ENCODE data around the gene TNS3. TPM values are rescaled to one million over a fixed set of nuclear protein-coding genes. Genes with fewer than 3 reads are reported as not detected.

The TNS3 gene
- total RNA-seq, 1 experiment from 2014 or later = 9.5 TPM

DNA sequence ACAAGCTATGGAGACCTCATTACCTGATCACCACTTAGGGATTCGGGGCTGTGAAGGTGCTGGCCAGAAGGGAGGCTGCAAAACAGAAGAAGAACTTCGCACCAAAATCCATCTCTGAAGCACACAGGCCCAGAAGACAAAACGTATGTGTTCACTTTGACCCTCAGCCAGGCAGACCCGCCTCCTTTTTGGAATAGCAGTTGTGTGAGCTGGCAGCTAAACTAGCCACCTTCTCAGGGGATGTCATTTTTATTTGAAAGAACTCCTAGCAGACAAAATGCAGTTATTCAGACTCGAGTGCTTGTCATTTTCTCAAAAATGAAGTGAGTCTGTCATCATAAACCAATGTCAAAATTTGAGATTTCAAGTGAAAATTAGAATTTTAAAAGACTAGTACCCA lies 71.7 kb downstream of the TNS3 start:
- H3K56ac ChIP-seq (ENCODE audit: insufficient read length, low read depth, low read length) = no peak overlapping the region
- no peaks in the 10 kb centered on the region for H3K23me2 ChIP-seq (ENCODE audit: insufficient read length, low read depth, low read length, poor library complexity, severe bottlenecking)
- no peak overlapping the region for H3K27ac Mint-ChIP-seq
- no peak overlapping the region for H2BK5ac ChIP-seq (ENCODE audit: insufficient read length, low read length)
- WGBS (ENCODE audit: extremely low coverage, insufficient read length, low lambda C conversion rate) = no CpG with 5 or more reads among the region's 5 CpGs
- no peak overlapping the region for H2BK15ac ChIP-seq (ENCODE audit: low read depth, low read length)
- H3K79me2 ChIP-seq (ENCODE audit: insufficient read depth, low read length) = peaks cover 2% of the 10 kb centered on the region; the same call in 1 of the 2 replicates
- no peak overlapping the region for H3K4me2 ChIP-seq (ENCODE audit: insufficient read depth, insufficient read length, low read length)
- no peaks in the 10 kb centered on the region for H3K4me1 ChIP-seq (ENCODE audit: insufficient read depth, low read length)
- no peak overlapping the region for H3K4me3 Mint-ChIP-seq
- peaks cover 0 to 5% of the 10 kb centered on the region in 2 experiments; a peak in 2 of 4 replicates for H3K4me1 Mint-ChIP-seq
- H3T11ph ChIP-seq (ENCODE audit: low read length) = no peak overlapping the region
- no peak overlapping the region for H3K4ac ChIP-seq (ENCODE audit: low read depth, low read length)
- no peak overlapping the region for H4K91ac ChIP-seq (ENCODE audit: insufficient read length, low read depth, low read length)
- no peaks in the 10 kb centered on the region for H3K27me3 ChIP-seq (ENCODE audit: insufficient read depth, low read length)
- H3K36me3 Mint-ChIP-seq (ENCODE audit: insufficient read depth in 1 of 3, low read depth in 3 of 3) = peaks cover 0 to 9% (median 2%) of the 10 kb centered on the region in 3 experiments; a peak in 3 of 7 replicates
- TF ChIP-seq, protein P1, sequence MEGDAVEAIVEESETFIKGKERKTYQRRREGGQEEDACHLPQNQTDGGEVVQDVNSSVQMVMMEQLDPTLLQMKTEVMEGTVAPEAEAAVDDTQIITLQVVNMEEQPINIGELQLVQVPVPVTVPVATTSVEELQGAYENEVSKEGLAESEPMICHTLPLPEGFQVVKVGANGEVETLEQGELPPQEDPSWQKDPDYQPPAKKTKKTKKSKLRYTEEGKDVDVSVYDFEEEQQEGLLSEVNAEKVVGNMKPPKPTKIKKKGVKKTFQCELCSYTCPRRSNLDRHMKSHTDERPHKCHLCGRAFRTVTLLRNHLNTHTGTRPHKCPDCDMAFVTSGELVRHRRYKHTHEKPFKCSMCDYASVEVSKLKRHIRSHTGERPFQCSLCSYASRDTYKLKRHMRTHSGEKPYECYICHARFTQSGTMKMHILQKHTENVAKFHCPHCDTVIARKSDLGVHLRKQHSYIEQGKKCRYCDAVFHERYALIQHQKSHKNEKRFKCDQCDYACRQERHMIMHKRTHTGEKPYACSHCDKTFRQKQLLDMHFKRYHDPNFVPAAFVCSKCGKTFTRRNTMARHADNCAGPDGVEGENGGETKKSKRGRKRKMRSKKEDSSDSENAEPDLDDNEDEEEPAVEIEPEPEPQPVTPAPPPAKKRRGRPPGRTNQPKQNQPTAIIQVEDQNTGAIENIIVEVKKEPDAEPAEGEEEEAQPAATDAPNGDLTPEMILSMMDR (conservative IDR thresholded peaks at IDR 0.05) = no peak
- H2AFZ ChIP-seq (ENCODE audit: low read length) = no peak overlapping the region
- H3K9ac ChIP-seq (ENCODE audit: extremely low read depth, insufficient read length, low read length) = no peak overlapping the region
- no peak overlapping the region for H2BK120ac ChIP-seq (ENCODE audit: low read depth, low read length, poor library complexity, severe bottlenecking)
- no peak overlapping the region for H3K14ac ChIP-seq (ENCODE audit: insufficient read depth, low read length)
- no peak overlapping the region for H4K8ac ChIP-seq (replicated peaks; ENCODE audit: insufficient read length, low read depth, low read length)
- no peak overlapping the region for H2BK20ac ChIP-seq (ENCODE audit: low read depth, low read length, poor library complexity, severe bottlenecking)
- no peak overlapping the region for H2BK12ac ChIP-seq (ENCODE audit: insufficient read length, low read depth, low read length)
- H3K79me1 ChIP-seq (ENCODE audit: insufficient read depth, low read depth, low read length, poor library complexity, severe bottlenecking) = no peaks in the 10 kb centered on the region
- no peak overlapping the region for H3K18ac ChIP-seq (ENCODE audit: insufficient read length, low read depth, low read length)
- H3K23ac ChIP-seq (ENCODE audit: insufficient read length, low read depth, low read length) = no peak overlapping the region
- H3K27me3 Mint-ChIP-seq (ENCODE audit: low read depth) = peaks cover 2% of the 10 kb centered on the region; the same call in 1 of the 2 replicates
- no peak overlapping the region for H2AK5ac ChIP-seq (ENCODE audit: insufficient read length, low read length)
- no peak overlapping the region for H4K5ac ChIP-seq (ENCODE audit: insufficient read length, low read depth, low read length)
- H4K20me1 ChIP-seq (ENCODE audit: control insufficient read depth, insufficient read depth, insufficient read length) = no peaks in the 10 kb centered on the region
- DNase-seq = no peak
- no peaks in the 10 kb centered on the region for H3K9me3 ChIP-seq (ENCODE audit: control insufficient read depth, low read depth, low read length)
- H3K27ac ChIP-seq (ENCODE audit: insufficient read length, low read depth, low read length) = no peak overlapping the region
- H3K9me3 Mint-ChIP-seq = no peaks in the 10 kb centered on the region
